Right lobe of liver (tissue), 6 donors: Measurements from ENCODE around the gene PDE4C. TPM values are rescaled to one million over a fixed set of nuclear protein-coding genes. Genes with fewer than 3 reads are reported as not detected.

Experiments
- ATAC-seq, 4 donors: fragments of 200-7000 bp; cut with Tn5 transposase; one replicate each; pipeline ENCODE4 v1.9.1; 2020; ENCODE audit warnings: mild to moderate bottlenecking in 4 of 4, moderate library complexity in 4 of 4
- DNase-seq, 3 donors: peaks; one replicate each; pipeline ENCODE4 v3.0.0-alpha.2; 2020
- H3K27ac ChIP-seq, 3 donors: fragments of 200-600 bp; one replicate each; pipeline ENCODE4 v1.8.0; 2022
- H3K27me3 ChIP-seq, 2 donors: fragments of 200-600 bp; one replicate each; pipeline ENCODE4 v1.8.0; 2022
- H3K36me3 ChIP-seq, 4 donors: fragments of 200-600 bp; sonication (generic) in 1 of 4; one replicate each; pipeline versions ENCODE4 v1.5.1 to v1.8.0; 2017 to 2022; ENCODE audit warnings: control low read depth in 1 of 4
- H3K4me1 ChIP-seq, 4 donors: fragments of 200-600 bp; sonication (generic) in 1 of 4; one replicate each; pipeline versions ENCODE4 v1.5.1 to v1.8.0; 2017 to 2022; ENCODE audit warnings: control low read depth in 1 of 4
- H3K4me3 ChIP-seq, 3 donors: fragments of 200-600 bp; one replicate each; pipeline ENCODE4 v1.8.0; 2022
- H3K9me3 ChIP-seq, 4 donors: fragments of 200-600 bp; sonication (generic) in 1 of 4; one replicate each; pipeline versions ENCODE4 v1.5.1 to v1.8.0; 2017 to 2022; ENCODE audit warnings: control low read depth in 1 of 4
- CTCF ChIP-seq, 4 donors: fragments of 200-600 bp in 3 of 4; fragments of 450-650 bp in 1 of 4; IDR thresholded peaks; one replicate each; pipeline versions ENCODE4 v1.5.1 to v1.8.0; 2016 to 2022; ENCODE audit warnings: antibody characterized with exemption in 4 of 4, mild to moderate bottlenecking in 2 of 4
- POLR2A ChIP-seq: fragments of 450-650 bp; IDR thresholded peaks from one replicate; pipeline ENCODE4 v1.6.1; 2017; ENCODE audit warnings: antibody characterized with exemption, mild to moderate bottlenecking
- WGBS: methylation state at CpG from one replicate; pipeline ENCODE4 v1.1.6; 2018; ENCODE audit warnings: low coverage, low lambda C conversion rate; ENCODE audit not compliant: insufficient coverage; ENCODE audit errors: missing lambda C conversion rate; 5-methylcytosine and 5-hydroxymethylcytosine counted together
- intact Hi-C, 2 donors: fragments of 100-400 bp; cut with DNase I; formaldehyde crosslinking; loops; one replicate each; pipeline versions ENCODE4 v1.11.2 to v1.14.1; 2022
- total RNA-seq, 6 experiments: library from RNA; depleted of rRNA in 2 of 6; stranded (reverse); fragments of >200 nt in 2 of 6; fragmentation: NEBNext Ultra II Directional in 3 of 6; extraction: Animal tissue kit (Norgen Biotek cat#: 25700) in 3 of 6; gene quantifications; one replicate each; pipeline versions ENCODE4 v1.1.0 to v1.2.4, GENCODE V29; 2016 to 2023
- donor health status: DM: no; HTN: yes; CAD: no.
- donor health status: DM: no; HTN: no; CAD: no.
- donor health status: DM: no; HTN: no; CAD: no.
- donor health status: DM: no; HTN: yes; CAD: no.
- donor health status: DM: no; HTN: yes; CAD: no.

The PDE4C gene
- total RNA-seq, 6 experiments from 2014 or later = 0.25 to 1.1 (median 0.57) TPM

- Histone ChIP-seq H3K27ac (peak overlapping the region; percentile 45 to 52 (median 49)), H3K36me3 (no peaks in the 10 kb centered on the region), H3K4me1 (peaks cover 0 to 14% (median 4%) of the 10 kb centered on the region in 4 donors), H3K4me3 (peak overlapping the region; percentile 36 to 54 (median 42)), H3K9me3 (no peaks in the 10 kb centered on the region), H3K27me3 (peaks cover 0 to 9% of the 10 kb centered on the region in 2 donors)
- DNase-seq = peak; percentile 59 to 73 (median 72)
- ATAC-seq = peak; percentile 32 to 53 (median 38)
- TF ChIP-seq CTCF (IDR thresholded peaks at IDR 0.05) = no peak
- TF ChIP-seq POLR2A = no peak
- WGBS = 7% methylated on average over 29 of the region's 39 CpGs
- intact Hi-C loops = no loop called here
Observed at GRCh38 chr19:18223860-18224524, 2.2 kb downstream of the PDE4C start.

DNA sequence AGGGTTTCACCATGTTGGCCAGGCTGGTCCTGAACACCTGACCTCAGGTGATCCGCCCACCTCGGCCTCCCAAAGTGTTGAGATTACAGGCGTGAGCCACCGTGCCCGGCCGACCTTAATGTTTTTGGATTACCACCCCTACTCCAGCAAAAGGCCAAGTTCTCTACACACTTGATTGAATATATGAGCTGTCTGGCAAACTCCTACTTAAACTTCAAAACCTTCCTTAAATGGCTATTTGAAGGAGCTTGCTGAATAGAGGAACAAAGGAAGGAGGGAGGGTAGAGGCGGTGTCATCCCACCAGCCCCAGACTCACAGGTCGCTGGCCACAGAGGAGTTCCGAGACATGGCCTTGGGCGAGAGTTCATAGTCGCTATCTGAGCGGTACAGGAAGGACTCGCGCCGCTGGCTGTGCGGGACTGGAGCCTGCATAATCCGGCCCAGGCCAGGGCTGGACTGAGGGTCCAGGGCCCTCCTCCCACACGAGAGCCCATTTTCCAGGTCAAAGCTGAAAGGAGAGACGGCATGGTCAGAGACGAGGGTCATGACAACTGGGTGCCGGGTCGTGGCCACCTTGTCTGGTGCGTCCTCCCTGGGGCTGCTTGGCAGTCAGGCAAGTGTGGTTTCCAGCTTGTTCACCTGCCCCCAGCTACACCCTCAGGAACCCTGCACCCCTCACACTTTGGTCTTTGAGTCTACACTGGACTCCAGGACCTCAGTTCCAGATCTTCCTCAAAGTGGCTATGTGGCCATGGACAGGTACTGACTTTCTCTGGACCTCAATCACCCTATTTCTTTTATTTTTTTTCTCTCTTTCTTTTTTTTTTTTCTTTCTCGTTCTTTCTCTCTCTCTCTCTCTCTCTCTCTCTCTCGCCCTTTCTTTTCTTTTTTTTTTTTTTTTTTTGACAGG lies 4.2 kb downstream of the PDE4C start:
- 82% methylated on average over 12 of the region's 25 CpGs for WGBS

GRCh38 chr19:18220632-18221275 lies 5.5 kb downstream of the PDE4C start:
- intact Hi-C loops = no loop called here
- Histone ChIP-seq H3K4me1 (peaks cover 0 to 9% (median 4%) of the 10 kb centered on the region in 4 donors), H3K27me3 (peaks cover 0 to 9% of the 10 kb centered on the region in 2 donors), H3K9me3 (no peaks in the 10 kb centered on the region), H3K4me3 (no peak overlapping the region), H3K36me3 (no peaks in the 10 kb centered on the region), H3K27ac (no peak overlapping the region)
- DNase-seq (no peak), ATAC-seq (no peak)
- WGBS = 11% methylated on average over 19 of the region's 33 CpGs
- TF ChIP-seq CTCF (IDR thresholded peaks at IDR 0.05) (no peak), POLR2A (no peak)

More for the DNA sequence above, 4.2 kb downstream of the PDE4C start:
- no peak overlapping the region for H3K27ac ChIP-seq
- TF ChIP-seq CTCF (IDR thresholded peaks at IDR 0.05) = no peak
- TF ChIP-seq POLR2A = no peak
- DNase-seq (no peak), ATAC-seq (no peak)
- intact Hi-C loops = no loop called here
- no peaks in the 10 kb centered on the region for H3K36me3 ChIP-seq
- no peaks in the 10 kb centered on the region for H3K9me3 ChIP-seq
- peaks cover 0 to 14% (median 4%) of the 10 kb centered on the region in 4 donors for H3K4me1 ChIP-seq
- peaks cover 0 to 9% of the 10 kb centered on the region in 2 donors for H3K27me3 ChIP-seq
- H3K4me3 ChIP-seq = no peak overlapping the region

GRCh38 chr19:18219911-18220631 lies 6.2 kb downstream of the PDE4C start:
- peaks cover 0 to 4% (median 2%) of the 10 kb centered on the region in 4 donors for H3K4me1 ChIP-seq
- ATAC-seq = no peak
- intact Hi-C loops = no loop called here
- H3K4me3 ChIP-seq = no peak overlapping the region
- H3K36me3 ChIP-seq = no peaks in the 10 kb centered on the region
- 69% methylated on average over 16 of the region's 28 CpGs for WGBS
- TF ChIP-seq CTCF (IDR thresholded peaks at IDR 0.05) (no peak), POLR2A (no peak)
- H3K9me3 ChIP-seq = no peaks in the 10 kb centered on the region
- H3K27ac ChIP-seq = no peak overlapping the region
- H3K27me3 ChIP-seq = peaks cover 0 to 3% of the 10 kb centered on the region in 2 donors
- DNase-seq = no peak
